ENCODE measurements around the gene TAF7.
A peak's percentile ranks its signal among the peaks of the same experiment; 100 is the strongest.

DNA sequence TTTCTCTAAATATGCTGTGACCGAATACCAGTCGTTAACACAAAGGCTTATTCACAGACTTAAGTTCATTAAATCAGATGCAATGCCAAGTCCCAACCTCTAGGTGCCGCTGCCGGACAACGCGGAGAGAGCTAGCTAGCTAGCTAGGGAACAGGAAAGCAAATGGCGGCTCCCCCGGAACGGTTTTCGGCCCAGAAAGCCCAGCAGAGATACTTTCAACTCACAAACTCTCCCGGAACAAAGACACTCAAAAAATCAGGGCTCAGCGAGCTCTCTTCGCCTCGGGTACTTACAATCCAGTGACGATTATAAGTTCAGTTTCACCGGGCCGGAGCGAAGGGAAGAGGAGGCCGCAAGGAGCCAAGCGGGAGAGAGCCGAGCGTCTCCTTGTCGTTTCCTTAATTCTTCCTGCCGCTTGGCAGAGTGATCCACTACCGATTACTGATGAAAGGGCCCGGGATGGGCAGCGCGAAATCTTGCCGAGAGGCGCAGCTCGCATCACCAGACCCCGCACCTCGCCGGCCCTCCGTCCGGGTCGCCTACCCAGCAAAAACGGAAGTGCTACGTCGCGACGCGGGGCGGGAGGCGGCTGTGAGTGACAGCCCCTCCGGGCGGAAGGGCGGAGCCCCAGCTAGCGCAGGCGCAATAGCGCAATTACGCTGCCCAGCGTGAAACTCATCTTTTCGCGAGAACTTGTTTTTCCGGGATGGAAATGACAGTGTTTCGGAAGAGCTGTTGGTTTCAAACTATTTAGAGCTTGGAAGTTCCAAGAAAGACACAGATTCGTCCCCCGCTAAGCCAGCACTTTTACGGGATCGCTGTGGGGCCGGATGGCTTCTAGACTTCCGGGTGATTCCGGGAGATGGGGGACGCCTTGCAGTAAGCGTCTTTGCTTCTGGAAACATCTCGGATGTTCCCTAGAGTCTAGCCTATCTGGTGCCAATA is at the start of gene TAF7:
- TF ChIP-seq CTCF (IDR thresholded peaks at IDR 0.05; ENCODE audit: insufficient read depth, low read length, poor library complexity, severe bottlenecking) (peak; percentile 89), EZH2phosphoT487 (conservative IDR thresholded peaks at IDR 0.05; ENCODE audit: low read length) (no peak)

Measured in SU-DHL-6 (cell line).